ELF-1 (cell line): Measurements from ENCODE around the gene DLL1.

Source experiments
- DNase-seq: peaks from one replicate; pipeline ENCODE4 v3.0.0-alpha.2; 2016; ENCODE audit warnings: low read depth, low spot score

Gene DLL1

GRCh38 chr6:170233286-170234205 lies 57.3 kb downstream of the DLL1 start:
- no peak for DNase-seq
